Natural killer cell (primary cell): ENCODE measurements around the gene ALG14. TPM values are rescaled to one million over a fixed set of nuclear protein-coding genes. Genes with fewer than 3 reads are reported as not detected.

Experiments
- ATAC-seq, 3 donors: fragments of 150-1000 bp in 2 of 3; fragments of 200-7000 bp in 1 of 3; cut with Tn5 transposase; 1 replicate in 1 of 3; 2 replicates in 2 of 3; pipeline ENCODE4 v1.10.0; 2021; ENCODE audit warnings: mild to moderate bottlenecking in 2 of 3, moderate library complexity in 2 of 3
- DNase-seq, 2 donors: peaks; one replicate each; pipeline versions ENCODE4 v3.0.0 to v3.0.0-alpha.2; 2013 to 2021; ENCODE audit warnings: mixed read lengths in 1 of 2
- H3K27ac ChIP-seq: one replicate; pipeline ENCODE4 v1.5.1; 2013; ENCODE audit warnings: mild to moderate bottlenecking, low read length
- H3K27me3 ChIP-seq: one replicate; pipeline ENCODE4 v1.6.1; 2013; ENCODE audit warnings: low read length; ENCODE audit not compliant: control insufficient read depth, insufficient read depth
- H3K36me3 ChIP-seq: one replicate; pipeline ENCODE4 v1.6.1; 2013; ENCODE audit warnings: low read length; ENCODE audit not compliant: control insufficient read depth, insufficient read depth
- H3K4me1 ChIP-seq: one replicate; pipeline ENCODE4 v1.6.1; 2013; ENCODE audit warnings: low read length; ENCODE audit not compliant: control insufficient read depth, insufficient read depth
- H3K4me3 ChIP-seq: one replicate; pipeline ENCODE4 v1.5.1; 2013; ENCODE audit warnings: low read length
- H3K9me3 ChIP-seq: one replicate; pipeline ENCODE4 v1.6.1; 2013; ENCODE audit warnings: low read length; ENCODE audit not compliant: control insufficient read depth, insufficient read depth
- H3K27ac Mint-ChIP-seq, 2 donors: one replicate each; pipeline ENCODE4 v1.8.0; 2022; ENCODE audit warnings: mild to moderate bottlenecking in 2 of 2, mixed read lengths in 2 of 2, moderate library complexity in 1 of 2
- H3K27me3 Mint-ChIP-seq, 2 donors: one replicate each; pipeline ENCODE4 v1.8.0; 2022; ENCODE audit warnings: low read depth in 2 of 2, mixed read lengths in 2 of 2
- H3K36me3 Mint-ChIP-seq: one replicate; pipeline ENCODE4 v1.8.0; 2022; ENCODE audit warnings: mixed read lengths
- H3K4me1 Mint-ChIP-seq, 2 donors: one replicate each; pipeline ENCODE4 v1.8.0; 2022; ENCODE audit warnings: mixed read lengths in 2 of 2
- H3K4me3 Mint-ChIP-seq: one replicate; pipeline ENCODE4 v1.8.0; 2022; ENCODE audit warnings: mild to moderate bottlenecking, moderate library complexity, mixed read lengths
- H3K9me3 Mint-ChIP-seq, 2 donors: one replicate each; pipeline ENCODE4 v1.8.0; 2022; ENCODE audit warnings: mixed read lengths in 2 of 2
- CTCF ChIP-seq: fragments of 200-600 bp; IDR thresholded peaks from one replicate; pipeline ENCODE4 v1.8.0; 2022; ENCODE audit warnings: antibody characterized with exemption
- WGBS: methylation state at CpG from one replicate; pipeline ENCODE4 v1.1.7; 2013; ENCODE audit warnings: missing lambda C conversion rate; ENCODE audit not compliant: insufficient coverage; 5-methylcytosine and 5-hydroxymethylcytosine counted together
- intact Hi-C: fragments of 100-400 bp; cut with micrococcal nuclease; formaldehyde crosslinking; loops from one replicate; pipeline ENCODE4 v1.14.2; 2022
- total RNA-seq, 4 donors: library from RNA; stranded (reverse); fragments of 120-200 nt in 1 of 4; gene quantifications; one replicate each; pipeline versions ENCODE4 v1.2.3 to v1.2.4, GENCODE V29; 2013 to 2022

ALG14 gene
- total RNA-seq, 3 donors from 2014 or later (not counting 1 experiment from before 2014, with no cell fraction given), result 0.48 to 2.3 (median 1.1) TPM

- H3K4me1 Mint-ChIP-seq, result no peaks in the 10 kb centered on the region
- intact Hi-C loops, result no loop called here
- H3K4me3 Mint-ChIP-seq, result no peak overlapping the region
- no peaks in the 10 kb centered on the region for H3K9me3 Mint-ChIP-seq
- no peak overlapping the region for H3K4me3 ChIP-seq
- H3K27me3 Mint-ChIP-seq, result no peaks in the 10 kb centered on the region
- ATAC-seq (no peak), DNase-seq (no peak)
- WGBS, result 89% methylated on average over 3 of the region's 4 CpGs
- TF ChIP-seq CTCF, result no peak
- no peaks in the 10 kb centered on the region for H3K9me3 ChIP-seq
- H3K27ac Mint-ChIP-seq, result no peak overlapping the region
- no peaks in the 10 kb centered on the region for H3K36me3 ChIP-seq
- no peak overlapping the region for H3K27ac ChIP-seq
- H3K27me3 ChIP-seq, result no peaks in the 10 kb centered on the region
- no peaks in the 10 kb centered on the region for H3K4me1 ChIP-seq
- H3K36me3 Mint-ChIP-seq, result no peaks in the 10 kb centered on the region
These were observed 122.8 kb downstream of the ALG14 start for GRCh38 chr1:94949681-94950661.

GRCh38 chr1:94947437-94947836, 125.3 kb downstream of the ALG14 start:
- Histone ChIP-seq H3K27ac (no peak overlapping the region), H3K36me3 (no peaks in the 10 kb centered on the region), H3K27me3 (no peaks in the 10 kb centered on the region), H3K4me3 (no peak overlapping the region), H3K4me1 (no peaks in the 10 kb centered on the region), H3K9me3 (no peaks in the 10 kb centered on the region)
- Mint-ChIP-seq H3K4me1 (no peaks in the 10 kb centered on the region), H3K9me3 (no peaks in the 10 kb centered on the region), H3K27me3 (peaks cover 5 to 17% of the 10 kb centered on the region in 2 donors), H3K36me3 (no peaks in the 10 kb centered on the region), H3K27ac (no peak overlapping the region), H3K4me3 (no peak overlapping the region)
- DNase-seq, result no peak
- no peak for TF ChIP-seq CTCF
- ATAC-seq, result no peak
- 100% methylated on average over 1 of the region's 1 CpG for WGBS
- intact Hi-C loops, result no loop called here

- Histone ChIP-seq H3K4me1 (no peaks in the 10 kb centered on the region), H3K27me3 (no peaks in the 10 kb centered on the region), H3K9me3 (no peaks in the 10 kb centered on the region), H3K36me3 (no peaks in the 10 kb centered on the region), H3K4me3 (no peak overlapping the region), H3K27ac (no peak overlapping the region)
- ATAC-seq, result no peak
- WGBS, result 56% methylated on average over 3 of the region's 3 CpGs
- H3K4me1 Mint-ChIP-seq, result no peaks in the 10 kb centered on the region
- H3K4me3 Mint-ChIP-seq, result no peak overlapping the region
- no peak for TF ChIP-seq CTCF
- no peak for DNase-seq
- H3K27ac Mint-ChIP-seq, result no peak overlapping the region
- no peaks in the 10 kb centered on the region for H3K9me3 Mint-ChIP-seq
- intact Hi-C loops, result no loop called here
- H3K36me3 Mint-ChIP-seq, result no peaks in the 10 kb centered on the region
- peaks cover 5 to 17% of the 10 kb centered on the region in 2 donors for H3K27me3 Mint-ChIP-seq
These were observed 125.9 kb downstream of the ALG14 start for GRCh38 chr1:94946886-94947285.
